ENCODE results near the gene EYA3.

GRCh38 chr1:28026329-28026728 is 62.1 kb downstream of the EYA3 start:
- TF ChIP-seq SP1 (IDR thresholded peaks at IDR 0.05; ENCODE audit: low read depth, low read length) (no peak), GABPA (IDR thresholded peaks at IDR 0.05; ENCODE audit: borderline replicate concordance, insufficient read depth, low read length) (no peak), CTCF (IDR thresholded peaks at IDR 0.05; ENCODE audit: control extremely low read depth in 1 of 3, insufficient read depth in 1 of 3, low read depth in 1 of 3, low read length in 3 of 3) (no peak), EZH2 (IDR thresholded peaks at IDR 0.05; ENCODE audit: low read depth, low read length, severe bottlenecking) (no peak), JUN (IDR thresholded peaks at IDR 0.05; ENCODE audit: low read depth, low read length) (no peak), USF2 (IDR thresholded peaks at IDR 0.05; ENCODE audit: low read length) (no peak), FOSL1 (IDR thresholded peaks at IDR 0.05; ENCODE audit: insufficient read depth, low read depth, low read length) (no peak), ATF3 (IDR thresholded peaks at IDR 0.05; ENCODE audit: insufficient read depth, low read depth, low read length) (no peak), NANOG (IDR thresholded peaks at IDR 0.05; ENCODE audit: insufficient read depth, low read depth, low read length, poor library complexity, severe bottlenecking) (no peak), SRF (IDR thresholded peaks at IDR 0.05; ENCODE audit: low read depth, low read length) (no peak), POLR2A (IDR thresholded peaks at IDR 0.05; ENCODE audit: control extremely low read depth in 1 of 2, low read depth in 2 of 2, low read length in 2 of 2) (no peak), CREB1 (IDR thresholded peaks at IDR 0.05) (no peak), SIN3A (conservative IDR thresholded peaks at IDR 0.05 in 1 of 2, IDR thresholded peaks at IDR 0.05 in 1 of 2; ENCODE audit: low read depth in 1 of 2, low read length in 2 of 2) (no peak), YY1 (IDR thresholded peaks at IDR 0.05; ENCODE audit: low read depth, low read length) (no peak)

Measured in H1 (cell line).